Fibroblast of upper back skin (primary cell): ENCODE measurements around the gene GAB2.
A peak's percentile ranks its signal among the peaks of the same experiment; 100 is the strongest.
"Not testable (repeated sequence)": the region's sequence is repeated elsewhere in the genome, so short reads cannot be mapped to it uniquely, and the experiment has no call there.

Experiments
- DNase-seq: peaks from one replicate; pipeline ENCODE4 v3.0.0-alpha.2; 2013

Gene GAB2

DNA sequence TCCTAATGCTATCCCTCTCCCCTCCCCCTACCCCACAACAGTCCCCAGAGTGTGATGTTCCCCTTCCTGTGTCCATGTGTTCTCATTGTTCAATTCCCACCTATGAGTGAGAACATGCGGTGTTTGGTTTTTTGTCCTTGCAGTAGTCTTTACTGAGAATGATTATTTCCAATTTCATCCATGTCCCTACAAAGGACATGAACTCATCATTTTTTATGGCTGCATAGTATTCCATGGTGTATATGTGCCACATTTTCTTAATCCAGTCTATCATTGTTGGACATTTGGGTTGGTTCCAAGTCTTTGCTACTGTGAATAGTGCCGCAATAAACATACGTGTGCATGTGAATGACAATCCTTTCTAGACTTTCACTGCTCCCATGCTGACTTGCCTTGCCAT is 241.8 kb downstream of the GAB2 start:
- not testable (repeated sequence) for DNase-seq

GRCh38 chr11:78171951-78172350 is 245.7 kb downstream of the GAB2 start:
- no peak for DNase-seq

- no peak for DNase-seq
Measured at GRCh38 chr11:78170874-78171549, 246.6 kb downstream of the GAB2 start.

DNA sequence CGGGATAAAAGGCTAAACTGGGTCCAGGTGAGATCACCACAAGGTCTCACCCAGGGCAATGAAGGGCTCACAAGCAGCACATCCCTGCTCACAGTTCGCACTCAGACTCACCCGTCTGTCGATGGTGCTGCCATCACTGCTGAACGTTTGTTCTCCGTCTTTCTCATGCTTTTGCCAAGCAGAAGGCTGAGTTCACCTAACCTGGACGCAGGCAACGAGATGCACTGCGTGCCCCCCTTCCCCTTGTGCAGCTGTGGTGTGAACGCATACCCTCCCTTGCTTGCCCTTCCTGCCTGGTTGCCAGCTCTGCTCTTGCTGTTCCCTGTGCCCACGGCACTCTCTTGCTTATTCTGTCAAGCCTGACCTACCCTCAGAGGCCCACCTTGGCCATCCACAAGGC is 247.2 kb downstream of the GAB2 start:
- no peak for DNase-seq

DNA sequence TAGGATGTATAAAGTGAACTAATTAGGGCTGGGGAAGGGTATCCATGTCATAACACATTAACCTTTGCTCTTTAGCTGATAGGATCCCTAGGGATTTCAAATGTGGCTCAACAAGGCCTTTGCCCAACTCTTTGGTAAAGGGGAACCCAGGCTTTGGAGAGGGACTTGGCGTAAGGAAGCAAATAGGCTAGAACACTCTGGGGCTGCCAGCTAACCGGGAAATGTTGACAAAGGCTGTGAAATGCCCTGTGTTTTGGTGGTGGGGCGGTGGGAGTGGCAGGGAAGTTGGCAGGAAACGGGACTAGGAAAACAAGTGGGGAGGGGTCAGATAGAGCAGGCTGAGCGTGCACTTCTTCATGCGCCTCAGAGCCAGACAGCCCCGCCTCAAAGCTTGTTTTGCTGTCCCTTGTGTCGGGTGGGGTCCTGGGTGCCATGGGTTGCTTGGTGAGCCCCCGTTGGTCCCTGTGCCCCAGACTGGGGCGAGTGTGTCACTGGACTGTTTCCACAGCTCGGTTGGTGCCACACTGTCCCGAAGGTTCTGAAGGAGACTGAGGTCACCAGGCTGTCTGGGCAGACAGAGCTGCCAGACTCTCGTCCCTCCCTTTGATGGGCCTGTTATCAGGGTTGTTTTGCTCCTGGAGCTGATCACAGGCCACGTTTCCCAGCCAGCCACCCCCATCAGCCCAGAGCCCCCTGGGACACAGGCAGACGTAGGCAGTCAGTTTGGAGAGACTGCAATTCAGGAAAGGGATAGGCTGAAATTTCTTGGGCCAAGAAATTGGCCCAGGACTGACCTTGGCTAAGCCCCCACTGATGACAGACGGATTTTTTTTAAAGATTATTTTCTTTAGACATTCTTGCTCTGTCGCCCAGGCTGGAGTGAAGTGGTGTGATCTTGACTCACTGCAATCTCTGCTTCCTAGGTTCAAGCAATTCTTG is 248.8 kb downstream of the GAB2 start:
- DNase-seq, result peak; percentile 92

- no peak for DNase-seq
Measured at GRCh38 chr11:78166855-78167469, 250.7 kb downstream of the GAB2 start.
